Muscle of leg (tissue), 11 donors: ENCODE measurements around the gene ZNF837. TPM values are rescaled to one million over a fixed set of nuclear protein-coding genes. Genes with fewer than 3 reads are reported as not detected.
"Not testable (repeated sequence)": the region's sequence is repeated elsewhere in the genome, so short reads cannot be mapped to it uniquely, and the experiment has no call there.

Experiments used
- DNase-seq: peaks from one replicate; pipeline ENCODE4 v3.0.0; 2013
- H3K27ac ChIP-seq: one replicate; pipeline ENCODE4 v1.5.1; 2013; ENCODE audit warnings: mild to moderate bottlenecking, low read length, control low read depth
- H3K27me3 ChIP-seq: one replicate; pipeline ENCODE4 v1.6.1; 2013; ENCODE audit warnings: low read length; ENCODE audit not compliant: control insufficient read depth, insufficient read depth
- H3K36me3 ChIP-seq: one replicate; pipeline ENCODE4 v1.6.1; 2013; ENCODE audit warnings: low read length; ENCODE audit not compliant: control insufficient read depth, insufficient read depth
- H3K4me1 ChIP-seq: one replicate; pipeline ENCODE4 v1.6.1; 2013; ENCODE audit warnings: low read length; ENCODE audit not compliant: control insufficient read depth, insufficient read depth
- H3K4me3 ChIP-seq: one replicate; pipeline ENCODE4 v1.5.1; 2013; ENCODE audit warnings: low read length, control low read depth
- H3K9me3 ChIP-seq: replicated peaks from 2 replicates; pipeline ENCODE4 v1.6.1; 2013; ENCODE audit warnings: low read depth, low read length; ENCODE audit not compliant: control insufficient read depth
- WGBS: methylation state at CpG from one replicate; pipeline ENCODE4 v1.1.5; 2013; ENCODE audit warnings: missing lambda C conversion rate; ENCODE audit not compliant: insufficient coverage; 5-methylcytosine and 5-hydroxymethylcytosine counted together
- polyA plus RNA-seq, 8 donors: library from polyadenylated mRNA; unstranded; fragments of 120-200 nt; gene quantifications; one replicate each; pipeline versions ENCODE4 v1.2.1 to v1.2.3, GENCODE V29; 2013; ENCODE audit warnings: inconsistent platforms in 1 of 8, low replicate concordance in 1 of 8; ENCODE audit not compliant: insufficient read length in 8 of 8, insufficient read depth in 1 of 8
- total RNA-seq: library from RNA; stranded (reverse); fragments of 120-200 nt; gene quantifications from one replicate; pipeline ENCODE4 v1.2.4, GENCODE V29; 2013

ZNF837 gene
- total and polyA plus RNA-seq, 9 donors, result 1.0 to 2.3 (median 1.7) TPM

GRCh38 chr19:58406818-58407657 lies 26.2 kb upstream of the ZNF837 start:
- Histone ChIP-seq H3K9me3 (no peaks in the 10 kb centered on the region), H3K27me3 (no peaks in the 10 kb centered on the region), H3K27ac (no peak overlapping the region), H3K4me3 (peak overlapping the region; percentile 79), H3K4me1 (peaks cover 26% of the 10 kb centered on the region), H3K36me3 (no peaks in the 10 kb centered on the region)
- DNase-seq, result peak; percentile 22
- 63% methylated on average over 9 of the region's 10 CpGs for WGBS

DNA sequence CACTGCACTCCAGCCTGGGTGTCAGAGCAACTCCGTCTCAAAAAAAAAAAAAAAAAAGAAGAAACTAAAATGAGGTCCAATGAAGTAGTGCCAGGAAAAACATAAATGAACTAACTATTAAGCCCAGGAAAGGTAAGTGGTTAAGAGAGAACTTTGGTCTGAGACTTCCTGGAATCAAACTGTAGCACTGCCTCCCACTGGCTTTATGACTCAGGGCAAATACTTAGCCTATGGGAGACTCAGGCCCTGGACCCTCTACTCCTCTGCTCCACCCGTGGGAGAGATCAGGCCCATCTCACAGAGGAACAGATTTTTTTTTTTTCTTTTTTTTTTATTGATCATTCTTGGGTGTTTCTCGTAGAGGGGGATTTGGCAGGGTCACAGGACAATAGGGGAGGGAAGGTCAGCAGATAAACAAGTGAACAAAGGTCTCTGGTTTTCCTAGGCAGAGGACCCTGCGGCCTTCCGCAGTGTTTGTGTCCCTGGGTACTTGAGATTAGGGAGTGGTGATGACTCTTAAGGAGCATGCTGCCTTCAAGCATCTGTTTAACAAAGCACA lies 23.2 kb upstream of the ZNF837 start:
- not testable (repeated sequence) for H3K4me3 ChIP-seq, H3K27me3 ChIP-seq, H3K9me3 ChIP-seq, H3K36me3 ChIP-seq, DNase-seq, H3K27ac ChIP-seq
- WGBS, result 80% methylated on average over 1 of the region's 5 CpGs
- peaks cover 30% of the 10 kb centered on the region for H3K4me1 ChIP-seq

GRCh38 chr19:58401840-58402421 lies 21.1 kb upstream of the ZNF837 start:
- no peaks in the 10 kb centered on the region for H3K9me3 ChIP-seq
- peaks cover 14% of the 10 kb centered on the region for H3K27me3 ChIP-seq
- 8% methylated on average over 7 of the region's 23 CpGs for WGBS
- H3K4me3 ChIP-seq, result peak overlapping the region; percentile 69
- H3K4me1 ChIP-seq, result peaks cover 19% of the 10 kb centered on the region
- DNase-seq, result peak; percentile 27
- H3K36me3 ChIP-seq, result no peaks in the 10 kb centered on the region
- H3K27ac ChIP-seq, result peak overlapping the region; percentile 88

GRCh38 chr19:58400916-58401839 lies 20.3 kb upstream of the ZNF837 start:
- Histone ChIP-seq H3K27ac (peak overlapping the region; percentile 88), H3K9me3 (no peaks in the 10 kb centered on the region), H3K27me3 (peaks cover 16% of the 10 kb centered on the region), H3K4me3 (peak overlapping the region; percentile 69), H3K36me3 (no peaks in the 10 kb centered on the region), H3K4me1 (peaks cover 18% of the 10 kb centered on the region)
- peak; percentile 100 for DNase-seq
- 2% methylated on average over 65 of the region's 80 CpGs for WGBS

DNA sequence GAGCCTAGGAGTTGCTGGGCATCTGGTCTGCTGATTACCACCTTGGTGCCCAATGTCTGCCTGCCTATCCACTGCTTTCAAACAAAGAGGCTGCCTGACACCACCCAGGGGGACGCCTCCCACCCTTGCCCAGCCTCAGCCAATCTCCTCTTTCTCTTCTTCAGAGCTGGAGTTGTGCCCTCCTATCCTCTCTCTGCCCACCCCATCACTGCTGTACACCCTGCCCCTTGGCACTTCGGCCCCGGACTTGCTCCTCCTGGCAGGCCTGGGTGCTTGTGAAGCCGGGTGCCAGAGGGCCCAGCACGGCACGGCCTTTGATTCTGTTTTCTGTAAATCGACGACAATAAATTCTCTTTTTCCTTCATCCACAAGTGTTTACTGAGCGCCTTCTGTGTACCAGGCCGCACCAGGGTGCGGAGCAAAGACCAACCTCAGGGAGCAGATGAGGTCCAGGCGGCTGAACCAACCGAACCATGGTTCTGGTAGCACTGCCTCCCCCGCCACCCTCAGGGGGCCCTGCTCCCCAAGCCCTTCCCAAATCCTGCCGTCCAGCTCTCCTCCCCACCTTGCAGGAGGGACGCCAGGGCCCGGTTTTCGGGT lies 19.6 kb upstream of the ZNF837 start:
- H3K9me3 ChIP-seq, result no peaks in the 10 kb centered on the region
- H3K27me3 ChIP-seq, result peaks cover 24% of the 10 kb centered on the region
- no peaks in the 10 kb centered on the region for H3K36me3 ChIP-seq
- no peak overlapping the region for H3K27ac ChIP-seq
- 50% methylated on average over 15 of the region's 18 CpGs for WGBS
- H3K4me3 ChIP-seq, result peak overlapping the region; percentile 60
- DNase-seq, result peak; percentile 28
- peaks cover 23% of the 10 kb centered on the region for H3K4me1 ChIP-seq

- Histone ChIP-seq H3K36me3 (peaks cover 5% of the 10 kb centered on the region), H3K4me3 (no peak overlapping the region), H3K9me3 (no peaks in the 10 kb centered on the region), H3K4me1 (peaks cover 23% of the 10 kb centered on the region), H3K27ac (no peak overlapping the region), H3K27me3 (peaks cover 29% of the 10 kb centered on the region)
- WGBS, result 80% methylated on average over 1 of the region's 3 CpGs
- peak; percentile 7 for DNase-seq
Measured at GRCh38 chr19:58399903-58400302, 19.1 kb upstream of the ZNF837 start.

DNA sequence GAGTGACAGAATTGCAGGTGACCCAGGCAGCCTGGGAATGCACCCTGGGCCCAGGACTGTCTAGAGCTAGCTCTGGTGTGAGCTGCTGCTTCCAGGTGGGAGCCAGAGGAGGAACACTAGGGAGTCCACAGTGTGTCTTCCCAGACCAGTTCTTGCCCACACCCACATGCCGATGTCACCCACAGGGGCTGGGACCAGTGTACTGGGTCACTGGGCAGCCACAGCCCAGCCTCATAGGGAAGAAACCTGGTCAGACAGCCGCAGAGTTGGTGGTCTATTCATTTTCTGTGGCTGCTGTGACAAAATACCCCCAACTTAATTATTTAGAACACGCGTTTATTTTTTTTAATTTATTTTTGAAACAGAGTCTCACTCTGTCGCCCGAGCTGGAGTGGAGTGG lies 17.7 kb upstream of the ZNF837 start:
- DNase-seq, result no peak
- Histone ChIP-seq H3K9me3 (no peaks in the 10 kb centered on the region), H3K27me3 (peaks cover 35% of the 10 kb centered on the region), H3K4me1 (peaks cover 23% of the 10 kb centered on the region), H3K27ac (no peak overlapping the region), H3K36me3 (peaks cover 18% of the 10 kb centered on the region), H3K4me3 (no peak overlapping the region)
- 90% methylated on average over 2 of the region's 6 CpGs for WGBS

GRCh38 chr19:58398087-58398486 lies 17.3 kb upstream of the ZNF837 start:
- peaks cover 37% of the 10 kb centered on the region for H3K27me3 ChIP-seq
- WGBS, result no CpG with 5 or more reads among the region's 4 CpGs
- H3K36me3 ChIP-seq, result peaks cover 23% of the 10 kb centered on the region
- DNase-seq, result no peak
- H3K27ac ChIP-seq, result no peak overlapping the region
- no peak overlapping the region for H3K4me3 ChIP-seq
- no peaks in the 10 kb centered on the region for H3K9me3 ChIP-seq
- H3K4me1 ChIP-seq, result peaks cover 23% of the 10 kb centered on the region

GRCh38 chr19:58397533-58398037 lies 16.8 kb upstream of the ZNF837 start:
- Histone ChIP-seq H3K27ac (no peak overlapping the region), H3K27me3 (peaks cover 37% of the 10 kb centered on the region), H3K4me3 (no peak overlapping the region), H3K9me3 (no peaks in the 10 kb centered on the region), H3K36me3 (peaks cover 28% of the 10 kb centered on the region), H3K4me1 (peaks cover 23% of the 10 kb centered on the region)
- WGBS, result 56% methylated on average over 4 of the region's 7 CpGs
- DNase-seq, result peak; percentile 10
